ENCODE measurements around the gene SLC2A4RG. TPM values are rescaled to one million over a fixed set of nuclear protein-coding genes. Genes with fewer than 3 reads are reported as not detected.

SLC2A4RG gene
- total and polyA plus RNA-seq, 2 of the 4 experiments (the other 2 are of a cell fraction) = 5.0 to 50.3 TPM

DNA sequence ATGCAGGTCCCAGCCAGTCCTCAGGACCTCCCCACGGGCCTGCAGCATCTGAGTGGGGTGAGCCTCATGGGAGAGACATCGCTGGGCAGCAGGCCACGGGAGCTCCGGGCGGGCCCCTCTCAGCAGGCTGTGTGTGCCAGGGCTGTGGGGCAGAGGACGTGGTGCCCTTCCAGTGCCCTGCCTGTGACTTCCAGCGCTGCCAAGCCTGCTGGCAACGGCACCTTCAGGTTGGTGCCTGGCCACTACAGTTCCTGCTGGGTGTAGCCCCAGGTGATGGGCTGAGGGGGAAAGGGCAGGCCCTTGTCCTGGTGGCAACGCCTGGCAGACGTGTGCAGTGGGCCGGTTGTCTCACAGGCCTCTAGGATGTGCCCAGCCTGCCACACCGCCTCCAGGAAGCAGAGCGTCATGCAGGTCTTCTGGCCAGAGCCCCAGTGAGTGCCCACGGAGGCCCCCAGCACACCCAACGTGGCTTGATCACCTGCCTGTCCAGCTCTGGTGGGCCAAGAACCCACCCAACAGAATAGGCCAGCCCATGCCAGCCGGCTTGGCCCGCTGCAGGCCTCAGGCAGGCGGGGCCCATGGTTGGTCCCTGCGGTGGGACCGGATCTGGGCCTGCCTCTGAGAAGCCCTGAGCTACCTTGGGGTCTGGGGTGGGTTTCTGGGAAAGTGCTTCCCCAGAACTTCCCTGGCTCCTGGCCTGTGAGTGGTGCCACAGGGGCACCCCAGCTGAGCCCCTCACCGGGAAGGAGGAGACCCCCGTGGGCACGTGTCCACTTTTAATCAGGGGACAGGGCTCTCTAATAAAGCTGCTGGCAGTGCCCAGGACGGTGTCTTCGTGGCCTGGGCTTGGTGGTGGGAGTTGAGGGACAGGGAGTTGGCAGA lies 43.9 kb upstream of the SLC2A4RG start:
- Histone ChIP-seq H2AFZ (replicated peaks; ENCODE audit: low read length, poor library complexity) (peak overlapping the region; percentile 14), H3K4me3 (ENCODE audit: insufficient read depth, low read depth, low read length) (no peak overlapping the region), H2BK5ac (ENCODE audit: low read depth, low read length, poor library complexity, severe bottlenecking) (peak overlapping the region; percentile 7), H3K9ac (ENCODE audit: low read depth, low read length) (no peak overlapping the region), H4K20me1 (ENCODE audit: insufficient read depth, low read length) (no peaks in the 10 kb centered on the region), H3K4me1 (ENCODE audit: control insufficient read depth, insufficient read depth, low read length) (peaks cover 22% of the 10 kb centered on the region), H3K27ac (ENCODE audit: insufficient read depth, low read length) (no peak overlapping the region), H4K91ac (ENCODE audit: insufficient read depth, low read depth, low read length) (no peak overlapping the region), H3K23ac (ENCODE audit: low read depth, low read length) (no peak overlapping the region), H3K56ac (ENCODE audit: extremely low read depth, insufficient read depth, low read length) (no peak overlapping the region), H2BK20ac (ENCODE audit: low read depth, low read length) (no peak overlapping the region), H3K79me1 (ENCODE audit: low read depth in 1 of 2, low read length in 2 of 2) (peaks cover 11 to 40% of the 10 kb centered on the region in 2 experiments; a peak in 3 of 4 replicates), H2BK15ac (ENCODE audit: low read depth, low read length) (no peak overlapping the region), H3K4me2 (ENCODE audit: low read depth, low read length) (no peak overlapping the region), H3K4ac (ENCODE audit: low read depth, low read length) (no peak overlapping the region), H4K8ac (ENCODE audit: low read depth in 2 of 2, low read length in 2 of 2) (peak overlapping the region in 1 of 2 experiments; percentile 29; a peak in 1 of 4 replicates), H4K5ac (ENCODE audit: low read depth, low read length) (no peak overlapping the region), H2AK5ac (ENCODE audit: low read depth, low read length) (no peak overlapping the region; the same call in 1 of the 2 replicates), H3K27me3 (ENCODE audit: control insufficient read depth, insufficient read depth, low read length) (no peaks in the 10 kb centered on the region), H3K36me3 (ENCODE audit: control insufficient read depth, insufficient read depth, low read length) (peaks cover 10% of the 10 kb centered on the region; the same call in 1 of the 2 replicates), H3K9me3 (ENCODE audit: control insufficient read depth, insufficient read depth, low read length) (no peaks in the 10 kb centered on the region), H3K18ac (ENCODE audit: low read depth, low read length) (no peak overlapping the region), H2AK9ac (replicated peaks; ENCODE audit: low read depth, low read length, poor library complexity) (peak overlapping the region; percentile 77), H3K14ac (replicated peaks; ENCODE audit: low read depth, low read length) (no peak overlapping the region), H3K9me1 (ENCODE audit: insufficient read depth, low read length) (no peaks in the 10 kb centered on the region), H2BK120ac (ENCODE audit: low read depth, low read length) (no peak overlapping the region)
- ATAC-seq (ENCODE audit: low read depth) (no peak), DNase-seq (no peak)
- dilution Hi-C loops (cut with HindIII; ENCODE audit: low sequenced_read_pairs, unreplicated experiment) = no loop called here
- ChIA-PET POLR2A (ENCODE audit: unreplicated experiment) (interaction anchor here (1.2 kb wide), 1 partner anchor 12 kb away, joined by 4 read pairs; the partner anchor contains the start of genes ARFRP1 and ZGPAT), CTCF (no interaction called here)
- intact Hi-C loops (cut with micrococcal nuclease) = no loop called here
- in situ Hi-C loops (cut with MboI; ENCODE audit: low sequenced_read_pairs) = no loop called here
- no peak for TF ChIP-seq POLR2A (IDR thresholded peaks at IDR 0.05; ENCODE audit: low read depth, low read length)
- no peak for TF ChIP-seq MAZ (IDR thresholded peaks at IDR 0.05; ENCODE audit: borderline replicate concordance, low read depth, low read length)
- TF ChIP-seq CHD1 (IDR thresholded peaks at IDR 0.05; ENCODE audit: low read depth, low read length) = no peak
- TF ChIP-seq SMC3 (IDR thresholded peaks at IDR 0.05; ENCODE audit: low read depth, low read length) = no peak
- no peak for TF ChIP-seq RAD21 (IDR thresholded peaks at IDR 0.05; ENCODE audit: low read length)
- no peak for TF ChIP-seq BHLHE40 (IDR thresholded peaks at IDR 0.05; ENCODE audit: low read depth, low read length)
- TF ChIP-seq MXI1 (IDR thresholded peaks at IDR 0.05; ENCODE audit: borderline replicate concordance, low read depth, low read length) = no peak
- TF ChIP-seq, protein P1, sequence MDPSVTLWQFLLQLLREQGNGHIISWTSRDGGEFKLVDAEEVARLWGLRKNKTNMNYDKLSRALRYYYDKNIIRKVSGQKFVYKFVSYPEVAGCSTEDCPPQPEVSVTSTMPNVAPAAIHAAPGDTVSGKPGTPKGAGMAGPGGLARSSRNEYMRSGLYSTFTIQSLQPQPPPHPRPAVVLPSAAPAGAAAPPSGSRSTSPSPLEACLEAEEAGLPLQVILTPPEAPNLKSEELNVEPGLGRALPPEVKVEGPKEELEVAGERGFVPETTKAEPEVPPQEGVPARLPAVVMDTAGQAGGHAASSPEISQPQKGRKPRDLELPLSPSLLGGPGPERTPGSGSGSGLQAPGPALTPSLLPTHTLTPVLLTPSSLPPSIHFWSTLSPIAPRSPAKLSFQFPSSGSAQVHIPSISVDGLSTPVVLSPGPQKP (IDR thresholded peaks at IDR 0.05; ENCODE audit: borderline replicate concordance, low read depth, low read length) = no peak
- TF ChIP-seq, protein P2, sequence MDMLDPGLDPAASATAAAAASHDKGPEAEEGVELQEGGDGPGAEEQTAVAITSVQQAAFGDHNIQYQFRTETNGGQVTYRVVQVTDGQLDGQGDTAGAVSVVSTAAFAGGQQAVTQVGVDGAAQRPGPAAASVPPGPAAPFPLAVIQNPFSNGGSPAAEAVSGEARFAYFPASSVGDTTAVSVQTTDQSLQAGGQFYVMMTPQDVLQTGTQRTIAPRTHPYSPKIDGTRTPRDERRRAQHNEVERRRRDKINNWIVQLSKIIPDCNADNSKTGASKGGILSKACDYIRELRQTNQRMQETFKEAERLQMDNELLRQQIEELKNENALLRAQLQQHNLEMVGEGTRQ (IDR thresholded peaks at IDR 0.05; ENCODE audit: low read depth, low read length) = no peak
- TF ChIP-seq RFX5 (IDR thresholded peaks at IDR 0.05; ENCODE audit: low read depth, low read length) = no peak
- TF ChIP-seq RCOR1 (IDR thresholded peaks at IDR 0.05; ENCODE audit: insufficient replicate concordance, low read length) = no peak
- TF ChIP-seq NFE2L2 (IDR thresholded peaks at IDR 0.05; ENCODE audit: low read depth, low read length) = no peak
- no peak for TF ChIP-seq FOS (IDR thresholded peaks at IDR 0.05; ENCODE audit: low read depth, low read length)
- TF ChIP-seq MAFK (IDR thresholded peaks at IDR 0.05; ENCODE audit: low read depth, low read length) = no peak
- no TSS peak for BruUV-seq (replicated peaks)
- WGBS, 2 experiments (ENCODE audit: extremely low coverage in 2 of 2, insufficient read length in 1 of 2) = 95% methylated on average over 9 of the region's 25 CpGs; no CpG with 5 or more reads in 1 of the 2 experiments

Measured in IMR-90 (cell line).